ENCODE data around the gene VAV1. TPM values are rescaled to one million over a fixed set of nuclear protein-coding genes. Genes with fewer than 3 reads are reported as not detected.

Gene VAV1
- total RNA-seq, 4 donors from 2014 or later, result 1.0 to 2.0 (median 1.4) TPM

- H3K4me3 ChIP-seq (ENCODE audit: low read depth, poor library complexity, severe bottlenecking), result peak within 1 kb of the TSS; percentile 83
- peak; percentile 80 to 97 for DNase-seq (ENCODE audit: low spot score in 2 of 2)
- intact Hi-C loops (cut with DNase I; ENCODE audit: low total_unique reads), result no loop called here
- TF ChIP-seq POLR2A (IDR thresholded peaks at IDR 0.05), result no peak
- TF ChIP-seq, protein P1, sequence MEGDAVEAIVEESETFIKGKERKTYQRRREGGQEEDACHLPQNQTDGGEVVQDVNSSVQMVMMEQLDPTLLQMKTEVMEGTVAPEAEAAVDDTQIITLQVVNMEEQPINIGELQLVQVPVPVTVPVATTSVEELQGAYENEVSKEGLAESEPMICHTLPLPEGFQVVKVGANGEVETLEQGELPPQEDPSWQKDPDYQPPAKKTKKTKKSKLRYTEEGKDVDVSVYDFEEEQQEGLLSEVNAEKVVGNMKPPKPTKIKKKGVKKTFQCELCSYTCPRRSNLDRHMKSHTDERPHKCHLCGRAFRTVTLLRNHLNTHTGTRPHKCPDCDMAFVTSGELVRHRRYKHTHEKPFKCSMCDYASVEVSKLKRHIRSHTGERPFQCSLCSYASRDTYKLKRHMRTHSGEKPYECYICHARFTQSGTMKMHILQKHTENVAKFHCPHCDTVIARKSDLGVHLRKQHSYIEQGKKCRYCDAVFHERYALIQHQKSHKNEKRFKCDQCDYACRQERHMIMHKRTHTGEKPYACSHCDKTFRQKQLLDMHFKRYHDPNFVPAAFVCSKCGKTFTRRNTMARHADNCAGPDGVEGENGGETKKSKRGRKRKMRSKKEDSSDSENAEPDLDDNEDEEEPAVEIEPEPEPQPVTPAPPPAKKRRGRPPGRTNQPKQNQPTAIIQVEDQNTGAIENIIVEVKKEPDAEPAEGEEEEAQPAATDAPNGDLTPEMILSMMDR (IDR thresholded peaks at IDR 0.05), result no peak
- 0 to 1% methylated on average over 26 to 44 of the region's 47 CpGs for WGBS, 2 donors
Observed at GRCh38 chr19:6739390-6739882, 33.1 kb upstream of the VAV1 start, which contains the start of gene TRIP10. TSS of gene TRIP10 (plus strand) at chr19:6739680. CDS start at chr19:6739762, 82 bp downstream.

DNA sequence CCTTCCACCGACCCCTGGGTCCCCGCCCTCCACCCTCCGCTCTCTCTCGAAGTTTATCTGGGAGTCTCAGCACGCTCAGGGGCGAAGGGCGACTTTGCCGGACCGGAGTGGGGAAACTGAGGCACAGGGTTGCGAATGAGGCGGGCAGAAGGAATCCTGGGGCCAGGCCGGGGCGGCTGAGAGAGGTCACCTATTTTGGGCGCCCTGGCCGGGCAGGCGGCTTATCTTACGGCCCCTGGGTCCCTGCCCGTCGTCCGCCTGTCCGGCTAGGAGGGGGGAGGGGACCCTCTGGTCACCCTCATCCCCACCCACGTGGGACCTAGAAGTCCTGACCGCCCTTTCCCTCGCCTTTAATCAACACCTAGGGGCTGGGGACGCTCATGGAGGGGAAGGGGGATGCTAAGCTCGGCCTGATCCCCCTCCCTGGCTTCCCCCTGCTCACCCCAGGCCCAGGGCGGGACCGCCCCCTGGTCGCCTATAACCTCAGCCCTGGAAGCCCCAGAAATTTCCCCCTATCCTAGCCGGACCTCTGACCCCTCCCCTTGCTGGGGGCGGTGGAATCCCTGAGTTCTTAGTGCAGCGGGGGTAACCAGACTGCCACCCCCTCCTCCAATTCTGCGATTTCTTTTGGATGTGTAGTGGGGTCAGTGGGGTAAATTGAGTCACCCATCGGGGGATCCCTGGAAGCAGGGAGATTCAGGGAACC lies 32.5 kb upstream of the VAV1 start:
- intact Hi-C loops (cut with DNase I; ENCODE audit: low total_unique reads), result no loop called here
- peak overlapping the region; percentile 83 for H3K4me3 ChIP-seq (ENCODE audit: low read depth, poor library complexity, severe bottlenecking)
- 1% methylated on average over 32 of the region's 34 CpGs for WGBS, 2 donors
- peak; percentile 52 to 89 for DNase-seq (ENCODE audit: low spot score in 2 of 2)
- TF ChIP-seq, protein P1 (IDR thresholded peaks at IDR 0.05), result no peak
- no peak for TF ChIP-seq POLR2A (IDR thresholded peaks at IDR 0.05)

DNA sequence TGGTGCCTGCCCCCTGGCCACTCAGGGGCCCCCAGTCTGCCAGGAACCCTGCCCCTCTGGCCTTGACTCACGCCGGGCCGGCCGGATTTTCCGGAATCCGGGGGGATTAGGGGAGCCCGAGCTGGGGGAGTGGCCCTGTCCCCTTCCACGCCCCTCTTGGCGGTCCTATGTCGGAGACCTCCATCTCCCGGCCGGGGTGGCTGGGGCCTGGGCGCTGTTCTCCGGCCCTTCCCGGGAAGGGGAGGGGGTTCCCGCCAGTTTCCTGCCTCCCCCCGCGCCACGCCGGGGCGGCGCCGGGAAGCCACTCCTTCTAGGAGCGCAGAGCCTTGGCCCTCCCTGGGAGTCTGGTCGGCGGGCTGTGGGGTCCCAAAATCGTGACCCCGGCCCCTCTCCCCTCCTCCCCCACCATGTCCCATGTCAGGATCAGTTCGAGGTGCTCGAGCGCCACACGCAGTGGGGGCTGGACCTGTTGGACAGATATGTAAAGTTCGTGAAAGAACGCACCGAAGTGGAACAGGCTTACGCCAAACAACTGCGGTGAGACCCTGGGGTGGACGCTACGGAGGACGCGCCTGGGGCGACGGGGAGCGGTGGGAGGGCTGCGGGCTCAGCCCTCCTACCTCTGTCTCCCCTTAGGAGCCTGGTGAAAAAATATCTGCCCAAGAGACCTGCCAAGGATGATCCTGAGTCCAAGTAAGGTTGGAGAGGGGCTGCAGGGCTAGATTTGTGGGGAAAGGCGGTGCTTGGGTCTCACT lies 31.7 kb upstream of the VAV1 start:
- peak overlapping the region; percentile 83 for H3K4me3 ChIP-seq (ENCODE audit: low read depth, poor library complexity, severe bottlenecking)
- intact Hi-C loops (cut with DNase I; ENCODE audit: low total_unique reads), result no loop called here
- WGBS, 2 donors, result 1% methylated on average over 31 to 45 of the region's 46 CpGs
- TF ChIP-seq, protein P1 (IDR thresholded peaks at IDR 0.05), result no peak
- no peak for TF ChIP-seq POLR2A (IDR thresholded peaks at IDR 0.05)
- peak; percentile 46 to 94 for DNase-seq (ENCODE audit: low spot score in 2 of 2)

- no peak for DNase-seq (ENCODE audit: low spot score in 2 of 2)
- intact Hi-C loops (cut with DNase I; ENCODE audit: low total_unique reads), result no loop called here
- 74 to 79% methylated on average over 7 of the region's 7 CpGs for WGBS, 2 donors
- H3K4me3 ChIP-seq (ENCODE audit: low read depth, poor library complexity, severe bottlenecking), result no peak overlapping the region
- TF ChIP-seq, protein P1 (IDR thresholded peaks at IDR 0.05), result no peak
- no peak for TF ChIP-seq POLR2A (IDR thresholded peaks at IDR 0.05)
Observed at GRCh38 chr19:6743066-6743465, 29.4 kb upstream of the VAV1 start.

- intact Hi-C loops (cut with DNase I; ENCODE audit: low total_unique reads), result no loop called here
- DNase-seq (ENCODE audit: low spot score in 2 of 2), result no peak
- no peak for TF ChIP-seq POLR2A (IDR thresholded peaks at IDR 0.05)
- TF ChIP-seq, protein P1 (IDR thresholded peaks at IDR 0.05), result no peak
- no peak overlapping the region for H3K4me3 ChIP-seq (ENCODE audit: low read depth, poor library complexity, severe bottlenecking)
- 85 to 86% methylated on average over 15 of the region's 15 CpGs for WGBS, 2 donors
Observed at GRCh38 chr19:6743714-6744380, 28.7 kb upstream of the VAV1 start.
